ENCODE measurements around the gene GNS. TPM values are rescaled to one million over a fixed set of nuclear protein-coding genes. Genes with fewer than 3 reads are reported as not detected.
"Not testable (repeated sequence)": the region's sequence is repeated elsewhere in the genome, so short reads cannot be mapped to it uniquely, and the experiment has no call there.

Gene GNS
- total RNA-seq, 2 donors from 2014 or later: 76.5 to 106 TPM

- H3K36me3 ChIP-seq: peaks cover 41% of the 10 kb centered on the region
- peaks cover 0 to 51% of the 10 kb centered on the region in 2 donors for H3K4me1 ChIP-seq
- no peaks in the 10 kb centered on the region for H3K27me3 ChIP-seq
- no peaks in the 10 kb centered on the region for H3K9me3 ChIP-seq
- H3K27ac ChIP-seq: peak overlapping the region in 1 of 2 donors; percentile 21
- no peak overlapping the region for H3K4me3 ChIP-seq
- DNase-seq (ENCODE audit: low spot score): no peak
- TF ChIP-seq CTCF (IDR thresholded peaks at IDR 0.05): no peak
Measured at GRCh38 chr12:64691795-64692583, 67.2 kb downstream of the GNS start.

GRCh38 chr12:64691227-64691794 is 67.9 kb downstream of the GNS start:
- Histone ChIP-seq H3K4me3 (no peak overlapping the region), H3K27me3 (no peaks in the 10 kb centered on the region), H3K4me1 (peaks cover 0 to 46% of the 10 kb centered on the region in 2 donors), H3K27ac (no peak overlapping the region), H3K36me3 (peaks cover 42% of the 10 kb centered on the region), H3K9me3 (no peaks in the 10 kb centered on the region)
- no peak for DNase-seq (ENCODE audit: low spot score)
- no peak for TF ChIP-seq CTCF (IDR thresholded peaks at IDR 0.05)

GRCh38 chr12:64690236-64690635 is 69.0 kb downstream of the GNS start:
- Histone ChIP-seq H3K4me1 (peaks cover 0 to 43% of the 10 kb centered on the region in 2 donors), H3K27ac (peak overlapping the region in 1 of 2 donors; percentile 13), H3K36me3 (peaks cover 46% of the 10 kb centered on the region)
- H3K9me3 ChIP-seq; H3K27me3 ChIP-seq; H3K4me3 ChIP-seq; DNase-seq (ENCODE audit: low spot score): not testable (repeated sequence)

- no peak for DNase-seq (ENCODE audit: low spot score)
- Histone ChIP-seq H3K4me1 (peaks cover 0 to 38% of the 10 kb centered on the region in 2 donors), H3K4me3 (no peak overlapping the region), H3K9me3 (no peaks in the 10 kb centered on the region), H3K27me3 (no peaks in the 10 kb centered on the region), H3K36me3 (peaks cover 41% of the 10 kb centered on the region), H3K27ac (peak overlapping the region; percentile 72 to 75)
- no peak for TF ChIP-seq CTCF (IDR thresholded peaks at IDR 0.05)
Measured at GRCh38 chr12:64688715-64689114, 70.5 kb downstream of the GNS start.

GRCh38 chr12:64688219-64688618 is 71.0 kb downstream of the GNS start:
- Histone ChIP-seq H3K9me3 (no peaks in the 10 kb centered on the region), H3K36me3 (peaks cover 39% of the 10 kb centered on the region), H3K27me3 (no peaks in the 10 kb centered on the region), H3K27ac (peak overlapping the region; percentile 72 to 75), H3K4me3 (no peak overlapping the region), H3K4me1 (peaks cover 0 to 42% of the 10 kb centered on the region in 2 donors)
- no peak for DNase-seq (ENCODE audit: low spot score)
- TF ChIP-seq CTCF (IDR thresholded peaks at IDR 0.05): no peak

- no peak for TF ChIP-seq CTCF (IDR thresholded peaks at IDR 0.05)
- peaks cover 35% of the 10 kb centered on the region for H3K36me3 ChIP-seq
- H3K27me3 ChIP-seq: no peaks in the 10 kb centered on the region
- H3K9me3 ChIP-seq: no peaks in the 10 kb centered on the region
- H3K4me3 ChIP-seq: no peak overlapping the region
- peak overlapping the region; percentile 72 to 75 for H3K27ac ChIP-seq
- peaks cover 0 to 46% of the 10 kb centered on the region in 2 donors for H3K4me1 ChIP-seq
- DNase-seq (ENCODE audit: low spot score): no peak
Measured at GRCh38 chr12:64687816-64688215, 71.4 kb downstream of the GNS start.
